ENCODE measurements around the gene RNF208.
A peak's percentile ranks its signal among the peaks of the same experiment; 100 is the strongest.
"Not testable (repeated sequence)": the region's sequence is repeated elsewhere in the genome, so short reads cannot be mapped to it uniquely, and the experiment has no call there.

RNF208 gene

DNA sequence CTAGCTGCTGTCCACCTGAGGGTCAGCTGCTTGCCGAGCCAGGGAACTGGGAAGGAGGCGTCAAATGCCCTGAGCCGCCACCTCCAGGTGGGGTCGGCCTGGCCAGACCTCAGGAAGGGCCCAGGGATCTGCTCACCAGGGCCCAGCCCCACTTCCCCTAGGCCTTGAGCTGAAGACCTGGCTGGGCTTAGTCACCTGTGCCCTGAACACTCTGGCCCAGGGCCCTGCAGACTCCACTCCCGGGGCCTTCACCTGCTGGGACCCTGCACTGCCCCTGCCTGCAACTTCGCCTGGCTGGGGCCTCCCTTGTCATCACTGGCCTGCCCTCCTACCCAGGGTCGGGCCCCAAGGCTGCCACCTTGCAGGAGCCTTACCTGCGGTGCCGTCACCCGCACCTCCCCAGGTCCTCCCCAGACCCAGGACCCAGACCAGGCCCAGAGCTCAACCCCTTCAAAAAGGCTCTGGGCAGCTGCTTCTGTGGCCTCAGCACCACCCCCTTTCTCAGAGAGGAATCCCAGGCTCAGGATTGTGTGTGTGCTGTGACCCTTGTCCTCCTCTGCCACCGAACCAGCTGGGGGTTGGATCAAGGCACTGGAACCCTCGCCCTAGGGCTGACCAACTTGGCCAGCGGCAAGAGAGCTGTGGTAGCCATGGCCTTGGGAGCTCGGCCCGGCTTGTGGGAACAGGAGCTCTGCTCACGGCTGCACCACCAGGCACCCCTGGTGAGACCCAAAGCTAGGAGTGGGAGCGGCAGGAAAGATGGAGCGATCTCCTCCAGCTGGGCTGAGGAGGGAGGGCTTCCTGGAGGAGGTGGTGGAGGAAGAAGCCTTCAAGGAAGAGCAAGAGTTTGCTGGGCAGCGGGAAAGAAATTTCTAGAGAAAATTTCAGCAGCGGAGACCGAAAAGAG is 31.9 kb upstream of the RNF208 start:
- DNase-seq (ENCODE audit: low read depth), result no peak

DNA sequence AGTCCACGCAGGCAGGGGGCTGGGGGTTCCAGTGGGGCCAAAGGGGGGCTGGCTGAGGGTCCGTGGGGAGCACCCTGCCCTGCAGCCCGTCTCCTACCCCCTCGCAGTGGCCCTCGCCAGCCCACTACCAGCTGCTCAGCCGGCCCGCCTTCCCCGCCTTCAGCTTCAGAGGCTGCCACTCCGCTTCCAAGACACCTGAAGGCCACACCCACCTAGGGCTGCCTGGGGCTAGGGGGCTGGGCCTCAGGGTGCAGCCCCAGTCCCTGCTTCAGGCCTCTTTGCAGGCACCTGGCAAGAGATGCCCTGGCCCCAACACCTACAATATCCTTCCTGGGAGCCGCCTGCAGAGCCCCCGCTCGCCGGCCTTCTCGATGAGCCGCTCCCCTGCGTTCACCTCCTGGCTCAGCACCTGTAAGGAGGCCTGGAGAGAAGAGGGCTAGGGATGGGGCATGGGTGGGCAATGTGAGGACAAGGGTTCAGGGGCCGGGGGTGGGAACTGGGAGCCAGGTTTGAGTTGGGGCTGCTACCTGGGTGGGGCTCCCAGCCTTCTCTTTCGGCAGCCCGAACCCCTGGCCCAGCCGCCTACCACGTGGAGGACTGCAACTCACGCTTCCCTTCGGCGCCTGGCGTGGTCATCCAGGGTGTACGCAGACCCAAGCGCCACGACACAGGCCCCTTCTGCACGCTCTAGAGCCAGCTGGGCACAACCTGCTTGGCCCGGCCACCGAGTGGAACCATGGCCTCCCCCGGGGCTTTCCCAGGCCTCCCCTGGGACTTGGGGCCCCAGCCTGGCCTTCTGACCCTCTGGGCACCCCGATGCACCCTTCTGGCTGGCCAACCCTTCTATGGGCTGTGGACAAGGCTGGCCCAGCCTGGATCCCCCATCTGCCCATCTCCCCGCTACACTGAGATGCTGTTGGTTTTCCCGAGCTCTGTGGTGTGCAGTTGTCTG is 30.8 kb upstream of the RNF208 start:
- DNase-seq (ENCODE audit: low read depth), result no peak

GRCh38 chr9:137251490-137252268 is 29.6 kb upstream of the RNF208 start:
- no peak for DNase-seq (ENCODE audit: low read depth)

DNA sequence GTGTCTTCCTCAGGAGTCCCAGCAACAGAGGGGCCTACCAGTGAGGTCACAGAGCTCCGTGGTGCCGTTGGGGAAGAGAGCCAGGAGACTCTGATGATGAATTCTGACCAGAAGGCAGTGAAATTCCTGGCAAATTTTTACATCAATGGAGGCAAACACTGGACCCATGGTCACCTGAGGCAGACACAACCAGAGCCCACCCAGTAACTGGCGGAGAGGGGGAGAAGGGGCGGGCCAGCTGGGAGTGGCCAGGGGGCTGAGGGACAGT is 29.1 kb upstream of the RNF208 start, which contains the start of gene STPG3:
Gene STPG3, plus strand, starts transcription at position 93 of the 268 bp plus-strand sequence. Its CDS starts 1 bp downstream, at position 94.
- DNase-seq (ENCODE audit: low read depth), result no peak

DNA sequence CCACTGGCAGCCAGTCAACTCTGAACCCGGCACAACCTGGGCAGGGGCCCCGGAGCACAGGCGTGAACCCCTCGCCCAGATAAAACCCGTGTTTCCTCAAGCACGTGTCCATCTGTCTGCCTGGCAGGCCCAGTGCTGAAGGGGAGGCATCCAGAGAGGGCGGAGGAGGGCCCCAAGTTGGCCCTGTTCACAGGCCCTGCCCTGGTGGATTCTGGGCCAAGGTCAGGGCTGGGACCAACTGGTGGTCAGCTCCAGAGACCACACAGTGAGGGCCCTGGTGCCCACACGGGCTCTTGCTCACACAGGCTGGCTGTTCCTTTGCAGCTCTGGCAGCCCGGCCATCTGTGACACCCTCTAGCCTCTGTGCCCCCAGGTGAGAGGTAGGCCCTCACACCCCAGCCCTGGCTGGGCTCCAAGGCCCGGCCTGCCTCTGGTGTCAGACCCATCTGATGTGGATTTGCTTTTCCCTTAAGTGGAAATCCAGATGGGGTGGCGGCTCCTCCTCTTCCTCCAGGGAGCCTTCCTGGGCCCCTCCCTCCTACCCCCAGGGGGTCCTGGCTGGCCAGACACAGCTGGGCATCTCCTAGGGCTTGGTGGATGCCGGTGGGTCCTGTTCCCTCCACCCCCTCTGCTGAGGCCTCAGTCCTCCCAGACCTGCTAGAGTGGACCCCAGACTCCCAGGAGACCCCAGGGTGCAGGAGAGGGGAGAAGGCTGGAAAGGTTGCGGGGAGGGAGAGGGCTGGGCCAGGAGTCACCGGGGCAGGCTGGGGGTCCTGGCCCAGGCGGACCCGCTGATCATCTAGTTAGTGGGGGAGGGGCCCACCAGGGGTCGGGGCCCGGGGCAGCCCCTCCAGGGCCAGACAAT is 28.5 kb upstream of the RNF208 start:
- DNase-seq (ENCODE audit: low read depth), result no peak

DNA sequence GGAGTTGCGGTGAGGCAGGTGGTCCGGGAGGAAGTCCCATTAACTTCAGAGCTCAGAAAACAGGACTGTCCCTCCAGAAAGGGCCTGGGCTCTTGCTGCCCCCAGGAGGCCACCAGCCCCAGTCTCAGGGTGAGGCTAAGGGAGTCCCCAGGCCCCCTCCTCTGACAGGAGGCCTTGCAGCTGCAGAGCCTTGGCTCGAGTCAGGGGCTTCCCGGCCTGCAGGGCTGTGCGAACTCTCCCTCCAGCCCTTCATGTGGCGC is 25.8 kb upstream of the RNF208 start:
- no peak for DNase-seq (ENCODE audit: low read depth)

DNA sequence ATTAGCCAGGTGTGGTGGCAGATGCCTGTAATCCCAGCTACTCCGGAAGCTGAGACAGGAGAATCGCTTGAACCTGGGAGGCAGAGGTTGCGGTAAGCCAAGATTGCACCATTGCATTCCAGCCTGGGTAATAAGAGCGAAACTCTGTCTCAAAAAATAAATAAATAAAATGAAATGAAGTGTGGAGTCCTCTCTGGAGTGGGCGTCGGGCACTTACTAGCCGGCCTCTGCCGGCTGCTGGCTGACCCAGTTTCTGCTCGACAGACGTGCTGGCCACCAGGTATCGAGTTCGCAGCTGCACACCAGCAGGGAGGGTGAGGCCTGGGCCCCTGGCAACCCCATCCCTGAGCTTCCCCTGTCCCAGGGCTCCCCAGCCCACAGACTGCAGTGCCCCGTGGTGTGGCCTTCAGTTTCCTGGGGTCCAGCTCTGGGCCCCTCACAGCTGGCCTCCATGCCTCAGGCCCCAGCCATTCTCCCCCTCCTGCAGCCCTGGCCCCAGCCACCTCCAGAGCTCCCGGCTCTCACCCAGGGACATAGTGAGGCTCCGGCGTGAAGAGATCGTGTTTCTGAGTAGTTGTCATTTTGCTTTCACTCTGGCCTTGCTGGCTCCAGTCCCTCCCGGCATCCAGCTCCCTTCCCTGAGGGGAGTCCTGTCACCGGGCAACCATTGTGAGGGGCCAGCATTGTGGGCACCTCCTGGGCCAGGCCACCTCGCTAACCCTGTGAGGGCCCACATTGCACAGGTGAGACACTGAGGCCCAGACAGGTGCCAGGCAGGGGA is 25.3 kb upstream of the RNF208 start:
- DNase-seq (ENCODE audit: low read depth), result no peak

- DNase-seq (ENCODE audit: low read depth), result no peak
Observed at GRCh38 chr9:137245450-137246421, 23.7 kb upstream of the RNF208 start.

GRCh38 chr9:137244486-137245449 is 22.7 kb upstream of the RNF208 start:
- DNase-seq (ENCODE audit: low read depth), result no peak

GRCh38 chr9:137243626-137244485 is 21.8 kb upstream of the RNF208 start:
- no peak for DNase-seq (ENCODE audit: low read depth)

DNA sequence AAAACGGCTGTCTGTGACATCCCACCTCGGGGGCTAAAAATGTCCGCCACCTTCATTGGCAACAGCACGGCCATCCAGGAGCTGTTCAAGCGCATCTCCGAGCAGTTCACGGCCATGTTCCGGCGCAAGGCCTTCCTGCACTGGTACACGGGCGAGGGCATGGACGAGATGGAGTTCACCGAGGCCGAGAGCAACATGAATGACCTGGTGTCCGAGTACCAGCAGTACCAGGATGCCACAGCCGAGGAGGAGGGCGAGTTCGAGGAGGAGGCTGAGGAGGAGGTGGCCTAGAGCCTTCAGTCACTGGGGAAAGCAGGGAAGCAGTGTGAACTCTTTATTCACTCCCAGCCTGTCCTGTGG is 21.2 kb upstream of the RNF208 start:
- not testable (repeated sequence) for DNase-seq (ENCODE audit: low read depth)

- DNase-seq (ENCODE audit: low read depth), result no peak
Observed at GRCh38 chr9:137242269-137243203, 20.5 kb upstream of the RNF208 start.

DNA sequence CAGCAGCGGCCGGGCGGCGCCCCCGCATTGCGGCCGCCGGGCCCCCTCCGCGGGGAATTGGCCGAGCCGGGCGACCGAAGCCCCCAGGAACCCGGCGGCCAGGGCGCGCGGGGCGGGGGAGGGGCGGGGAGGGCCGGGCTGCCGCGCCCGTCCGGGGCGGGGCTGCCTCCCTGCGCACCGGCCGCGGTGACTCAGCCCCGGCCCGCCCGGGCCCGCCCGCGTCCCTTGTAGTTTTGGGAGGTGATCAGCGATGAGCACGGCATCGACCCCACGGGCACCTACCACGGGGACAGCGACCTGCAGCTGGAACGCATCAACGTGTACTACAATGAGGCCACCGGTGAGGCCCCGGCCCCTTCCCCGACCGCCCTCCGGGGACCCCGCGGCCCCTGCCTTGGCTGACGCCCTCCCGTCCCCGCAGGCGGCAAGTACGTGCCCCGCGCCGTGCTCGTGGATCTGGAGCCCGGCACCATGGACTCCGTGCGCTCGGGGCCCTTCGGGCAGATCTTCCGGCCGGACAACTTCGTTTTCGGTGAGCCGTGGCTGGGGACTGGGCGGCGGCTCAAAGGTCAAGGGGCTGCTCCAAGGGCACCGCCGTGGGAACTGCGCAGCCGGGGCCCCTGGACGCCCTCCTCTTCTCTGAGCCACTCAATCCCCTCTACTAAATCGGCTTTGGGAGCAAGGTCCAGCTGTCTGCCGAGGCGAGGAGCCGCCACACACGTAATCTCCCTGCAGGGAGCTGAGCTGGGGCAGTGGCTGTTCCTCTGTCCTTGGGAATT is 19.6 kb upstream of the RNF208 start:
- no peak for DNase-seq (ENCODE audit: low read depth)

DNA sequence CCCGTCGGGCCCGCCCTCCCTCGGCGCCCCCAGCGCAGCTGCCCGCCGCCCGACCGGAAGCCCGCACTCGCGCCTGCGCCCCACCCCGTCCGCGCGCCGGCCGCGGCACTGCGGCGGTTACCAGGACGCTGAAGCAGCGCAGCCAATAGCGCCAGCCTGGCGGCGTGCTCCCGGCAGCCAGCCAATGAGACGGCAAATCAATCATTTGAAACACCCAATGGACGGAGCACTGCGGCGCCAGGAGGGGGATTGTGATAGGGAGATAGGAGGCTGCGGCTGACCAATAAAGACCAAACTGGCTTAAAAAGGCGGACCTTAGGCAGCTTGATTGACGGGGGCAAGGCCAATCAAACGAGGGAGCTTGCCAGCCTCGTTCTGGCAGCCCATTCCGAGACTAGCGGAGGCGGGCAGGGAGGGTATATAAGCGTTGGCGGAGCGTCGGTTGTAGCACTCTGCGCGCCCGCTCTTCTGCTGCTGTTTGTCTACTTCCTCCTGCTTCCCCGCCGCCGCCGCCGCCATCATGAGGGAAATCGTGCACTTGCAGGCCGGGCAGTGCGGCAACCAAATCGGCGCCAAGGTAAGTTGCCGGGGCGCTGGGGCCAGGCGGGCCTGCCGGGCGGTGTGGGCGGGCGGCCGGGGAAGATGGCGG is 18.9 kb upstream of the RNF208 start, which contains the start of gene TUBB4B:
Gene TUBB4B, plus strand, starts transcription at position 447 of the 649 bp plus-strand sequence. Its CDS starts 74 bp downstream, at position 521.
- peak; percentile 99 for DNase-seq (ENCODE audit: low read depth)

All from non-pigmented ciliary epithelial cell (primary cell).